Measurements from ENCODE around the gene LRRC4C.

GRCh38 chr11:41282395-41282794 lies 177.1 kb downstream of the LRRC4C start:
- TF ChIP-seq POLR2A (IDR thresholded peaks at IDR 0.05; ENCODE audit: low read depth, low read length) (no peak), POLR2AphosphoS5 (IDR thresholded peaks at IDR 0.05; ENCODE audit: low read depth, low read length) (no peak), TAF1 (IDR thresholded peaks at IDR 0.05; ENCODE audit: borderline replicate concordance, low read depth, low read length) (no peak)

Data from GM12892 (cell line).